C4-2B (cell line): ENCODE data around the gene BMP2K.

Experiments used
- CTCF ChIP-seq: fragments of 450-650 bp; conservative IDR thresholded peaks from 2 replicates; pipeline ENCODE4 v1.5.1; 2017; ENCODE audit warnings: mild to moderate bottlenecking
- ZFX ChIP-seq: fragments of 450-650 bp; IDR thresholded peaks from 2 replicates; pipeline ENCODE4 v1.6.1; 2017

- TF ChIP-seq CTCF (peak; percentile 15), ZFX (no peak)
Measured at GRCh38 chr4:78923464-78924312, 147.5 kb downstream of the BMP2K start.
